ENCODE measurements around the gene OTOGL. TPM values are rescaled to one million over a fixed set of nuclear protein-coding genes. Genes with fewer than 3 reads are reported as not detected.

Gene OTOGL
- total RNA-seq, 5 donors from 2014 or later (not counting 1 experiment from before 2014, with no cell fraction given): not detected

- H3K36me3 Mint-ChIP-seq: no peaks in the 10 kb centered on the region
- ATAC-seq (replicated peaks in 1 of 4): no peak
Observed at GRCh38 chr12:80406253-80406652, 306.9 kb downstream of the OTOGL start.

GRCh38 chr12:80411787-80412186 lies 312.4 kb downstream of the OTOGL start:
- Mint-ChIP-seq H3K27ac (no peak overlapping the region), H3K4me3 (no peak overlapping the region), H3K9me3 (no peaks in the 10 kb centered on the region), H3K27me3 (no peaks in the 10 kb centered on the region), H3K36me3 (no peaks in the 10 kb centered on the region), H3K4me1 (no peaks in the 10 kb centered on the region)
- H3K4me3 ChIP-seq (ENCODE audit: control insufficient read depth in 1 of 2, extremely low read depth in 1 of 2, low read length in 1 of 2): no peak overlapping the region
- no peaks in the 10 kb centered on the region for H3K9me3 ChIP-seq
- no peaks in the 10 kb centered on the region for H3K4me1 ChIP-seq (ENCODE audit: control insufficient read depth in 1 of 2, extremely low read depth in 1 of 2, insufficient read depth in 2 of 2, low read length in 2 of 2)
- no peak for ATAC-seq (replicated peaks in 1 of 4)
- no peaks in the 10 kb centered on the region for H3K36me3 ChIP-seq (ENCODE audit: control insufficient read depth in 2 of 2, extremely low read depth in 1 of 2, insufficient read depth in 1 of 2, low read length in 1 of 2)
- no peak overlapping the region for H3K27ac ChIP-seq (ENCODE audit: low read length)
- no CpG with 5 or more reads among the region's 3 CpGs for WGBS (ENCODE audit: insufficient coverage)
- CTCF ChIA-PET: no interaction called here
- no peak for DNase-seq
- POLR2A ChIA-PET: no interaction called here
- H3K27me3 ChIP-seq (replicated peaks in 1 of 2; ENCODE audit: control insufficient read depth in 2 of 2, extremely low read depth in 1 of 2, insufficient read depth in 2 of 2, low read length in 1 of 2): no peaks in the 10 kb centered on the region

More at GRCh38 chr12:80406253-80406652, 306.9 kb downstream of the OTOGL start:
- Mint-ChIP-seq H3K4me3 (no peak overlapping the region), H3K9me3 (no peaks in the 10 kb centered on the region), H3K4me1 (no peaks in the 10 kb centered on the region), H3K27me3 (no peaks in the 10 kb centered on the region), H3K27ac (no peak overlapping the region)
- no peak for DNase-seq
- H3K4me1 ChIP-seq (ENCODE audit: control insufficient read depth in 1 of 2, extremely low read depth in 1 of 2, insufficient read depth in 2 of 2, low read length in 2 of 2): no peaks in the 10 kb centered on the region
- POLR2A ChIA-PET: no interaction called here
- no peaks in the 10 kb centered on the region for H3K36me3 ChIP-seq (ENCODE audit: control insufficient read depth in 2 of 2, extremely low read depth in 1 of 2, insufficient read depth in 1 of 2, low read length in 1 of 2)
- CTCF ChIA-PET: no interaction called here
- H3K27ac ChIP-seq (ENCODE audit: low read length): no peak overlapping the region
- H3K4me3 ChIP-seq (ENCODE audit: control insufficient read depth in 1 of 2, extremely low read depth in 1 of 2, low read length in 1 of 2): no peak overlapping the region
- no peaks in the 10 kb centered on the region for H3K27me3 ChIP-seq (replicated peaks in 1 of 2; ENCODE audit: control insufficient read depth in 2 of 2, extremely low read depth in 1 of 2, insufficient read depth in 2 of 2, low read length in 1 of 2)
- no peaks in the 10 kb centered on the region for H3K9me3 ChIP-seq

GRCh38 chr12:80412343-80412953 lies 313.1 kb downstream of the OTOGL start:
- ATAC-seq (replicated peaks in 1 of 4): no peak
- WGBS (ENCODE audit: insufficient coverage): no CpG with 5 or more reads among the region's 3 CpGs
- Mint-ChIP-seq H3K4me3 (no peak overlapping the region), H3K9me3 (no peaks in the 10 kb centered on the region), H3K4me1 (no peaks in the 10 kb centered on the region), H3K27me3 (no peaks in the 10 kb centered on the region), H3K27ac (no peak overlapping the region), H3K36me3 (no peaks in the 10 kb centered on the region)
- Histone ChIP-seq H3K4me1 (ENCODE audit: control insufficient read depth in 1 of 2, extremely low read depth in 1 of 2, insufficient read depth in 2 of 2, low read length in 2 of 2) (no peaks in the 10 kb centered on the region), H3K36me3 (ENCODE audit: control insufficient read depth in 2 of 2, extremely low read depth in 1 of 2, insufficient read depth in 1 of 2, low read length in 1 of 2) (no peaks in the 10 kb centered on the region), H3K9me3 (no peaks in the 10 kb centered on the region), H3K27ac (ENCODE audit: low read length) (no peak overlapping the region), H3K27me3 (replicated peaks in 1 of 2; ENCODE audit: control insufficient read depth in 2 of 2, extremely low read depth in 1 of 2, insufficient read depth in 2 of 2, low read length in 1 of 2) (no peaks in the 10 kb centered on the region), H3K4me3 (ENCODE audit: control insufficient read depth in 1 of 2, extremely low read depth in 1 of 2, low read length in 1 of 2) (no peak overlapping the region)
- DNase-seq: peak in 1 of 35 experiments; percentile 2
- POLR2A ChIA-PET: no interaction called here
- CTCF ChIA-PET: interaction anchor here in 1 of 2 donors (0.6 kb wide), 1 partner anchor 147 kb away, joined by 3 read pairs; no protein-coding TSS in a partner anchor

- no peaks in the 10 kb centered on the region for H3K36me3 ChIP-seq (ENCODE audit: control insufficient read depth in 2 of 2, extremely low read depth in 1 of 2, insufficient read depth in 1 of 2, low read length in 1 of 2)
- 80% methylated on average over 2 of the region's 3 CpGs for WGBS (ENCODE audit: insufficient coverage)
- no peaks in the 10 kb centered on the region for H3K4me1 Mint-ChIP-seq
- H3K27me3 Mint-ChIP-seq: no peaks in the 10 kb centered on the region
- H3K9me3 Mint-ChIP-seq: peaks cover 0 to 5% (median 0%) of the 10 kb centered on the region in 3 donors
- ATAC-seq (replicated peaks in 1 of 4) (no peak), DNase-seq (no peak)
- no peaks in the 10 kb centered on the region for H3K9me3 ChIP-seq
- ChIA-PET CTCF (interaction anchor here in 1 of 2 donors (0.8 kb wide), 1 partner anchor 13 kb away, joined by 3 read pairs; no protein-coding TSS in a partner anchor), POLR2A (no interaction called here)
- no peak overlapping the region for H3K27ac Mint-ChIP-seq
- no peak overlapping the region for H3K27ac ChIP-seq (ENCODE audit: low read length)
- H3K4me3 ChIP-seq (ENCODE audit: control insufficient read depth in 1 of 2, extremely low read depth in 1 of 2, low read length in 1 of 2): no peak overlapping the region
- H3K4me3 Mint-ChIP-seq: no peak overlapping the region
- H3K36me3 Mint-ChIP-seq: no peaks in the 10 kb centered on the region
- H3K4me1 ChIP-seq (ENCODE audit: control insufficient read depth in 1 of 2, extremely low read depth in 1 of 2, insufficient read depth in 2 of 2, low read length in 2 of 2): no peaks in the 10 kb centered on the region
- no peaks in the 10 kb centered on the region for H3K27me3 ChIP-seq (replicated peaks in 1 of 2; ENCODE audit: control insufficient read depth in 2 of 2, extremely low read depth in 1 of 2, insufficient read depth in 2 of 2, low read length in 1 of 2)
Observed at GRCh38 chr12:80413462-80413861, 314.1 kb downstream of the OTOGL start.

- WGBS (ENCODE audit: insufficient coverage): no CpG with 5 or more reads among the region's 1 CpG
- H3K4me3 Mint-ChIP-seq: no peak overlapping the region
- peaks cover 0 to 5% (median 2%) of the 10 kb centered on the region in 3 donors for H3K9me3 Mint-ChIP-seq
- ATAC-seq (replicated peaks in 1 of 4): no peak
- no peak overlapping the region for H3K27ac Mint-ChIP-seq
- Histone ChIP-seq H3K9me3 (no peaks in the 10 kb centered on the region), H3K36me3 (ENCODE audit: control insufficient read depth in 2 of 2, extremely low read depth in 1 of 2, insufficient read depth in 1 of 2, low read length in 1 of 2) (no peaks in the 10 kb centered on the region), H3K4me1 (ENCODE audit: control insufficient read depth in 1 of 2, extremely low read depth in 1 of 2, insufficient read depth in 2 of 2, low read length in 2 of 2) (no peaks in the 10 kb centered on the region), H3K27me3 (replicated peaks in 1 of 2; ENCODE audit: control insufficient read depth in 2 of 2, extremely low read depth in 1 of 2, insufficient read depth in 2 of 2, low read length in 1 of 2) (no peaks in the 10 kb centered on the region), H3K4me3 (ENCODE audit: control insufficient read depth in 1 of 2, extremely low read depth in 1 of 2, low read length in 1 of 2) (no peak overlapping the region), H3K27ac (ENCODE audit: low read length) (no peak overlapping the region)
- H3K27me3 Mint-ChIP-seq: no peaks in the 10 kb centered on the region
- ChIA-PET CTCF (no interaction called here), POLR2A (no interaction called here)
- no peaks in the 10 kb centered on the region for H3K4me1 Mint-ChIP-seq
- DNase-seq: no peak
- no peaks in the 10 kb centered on the region for H3K36me3 Mint-ChIP-seq
Observed at GRCh38 chr12:80415466-80415865, 316.1 kb downstream of the OTOGL start.

GRCh38 chr12:80419644-80420043 lies 320.3 kb downstream of the OTOGL start:
- DNase-seq (no peak), ATAC-seq (replicated peaks in 1 of 4) (no peak)
- no peak overlapping the region for H3K4me3 ChIP-seq (ENCODE audit: control insufficient read depth in 1 of 2, extremely low read depth in 1 of 2, low read length in 1 of 2)
- Mint-ChIP-seq H3K4me3 (no peak overlapping the region), H3K27ac (no peak overlapping the region), H3K27me3 (no peaks in the 10 kb centered on the region), H3K36me3 (no peaks in the 10 kb centered on the region), H3K4me1 (no peaks in the 10 kb centered on the region), H3K9me3 (peaks cover 0 to 5% (median 2%) of the 10 kb centered on the region in 3 donors)
- H3K9me3 ChIP-seq: no peaks in the 10 kb centered on the region
- no peaks in the 10 kb centered on the region for H3K36me3 ChIP-seq (ENCODE audit: control insufficient read depth in 2 of 2, extremely low read depth in 1 of 2, insufficient read depth in 1 of 2, low read length in 1 of 2)
- H3K27ac ChIP-seq (ENCODE audit: low read length): no peak overlapping the region
- H3K27me3 ChIP-seq (replicated peaks in 1 of 2; ENCODE audit: control insufficient read depth in 2 of 2, extremely low read depth in 1 of 2, insufficient read depth in 2 of 2, low read length in 1 of 2): no peaks in the 10 kb centered on the region
- ChIA-PET CTCF (no interaction called here), POLR2A (no interaction called here)
- no peaks in the 10 kb centered on the region for H3K4me1 ChIP-seq (ENCODE audit: control insufficient read depth in 1 of 2, extremely low read depth in 1 of 2, insufficient read depth in 2 of 2, low read length in 2 of 2)

- Histone ChIP-seq H3K9me3 (no peaks in the 10 kb centered on the region), H3K4me3 (ENCODE audit: control insufficient read depth in 1 of 2, extremely low read depth in 1 of 2, low read length in 1 of 2) (no peak overlapping the region), H3K27ac (ENCODE audit: low read length) (no peak overlapping the region), H3K27me3 (replicated peaks in 1 of 2; ENCODE audit: control insufficient read depth in 2 of 2, extremely low read depth in 1 of 2, insufficient read depth in 2 of 2, low read length in 1 of 2) (no peaks in the 10 kb centered on the region), H3K4me1 (ENCODE audit: control insufficient read depth in 1 of 2, extremely low read depth in 1 of 2, insufficient read depth in 2 of 2, low read length in 2 of 2) (no peaks in the 10 kb centered on the region), H3K36me3 (ENCODE audit: control insufficient read depth in 2 of 2, extremely low read depth in 1 of 2, insufficient read depth in 1 of 2, low read length in 1 of 2) (no peaks in the 10 kb centered on the region)
- Mint-ChIP-seq H3K36me3 (no peaks in the 10 kb centered on the region), H3K4me3 (no peak overlapping the region), H3K27ac (no peak overlapping the region), H3K4me1 (no peaks in the 10 kb centered on the region), H3K9me3 (peaks cover 0 to 5% (median 2%) of the 10 kb centered on the region in 3 donors), H3K27me3 (no peaks in the 10 kb centered on the region)
- ATAC-seq (replicated peaks in 1 of 4): no peak
- DNase-seq: no peak
- POLR2A ChIA-PET: no interaction called here
- CTCF ChIA-PET: no interaction called here
Observed at GRCh38 chr12:80420075-80420474, 320.7 kb downstream of the OTOGL start.

Data from T-cell (primary cell).